A549 (cell line): ENCODE measurements around the gene SLC7A4.

ENCODE experiments used
- BHLHE40 ChIP-seq: IDR thresholded peaks from 2 replicates; pipeline ENCODE4 v1.6.1; 2012; ENCODE audit warnings: low read depth, low read length, inconsistent platforms
- CHD4 ChIP-seq: fragments of 200-600 bp; sonication (generic); IDR thresholded peaks from 2 replicates; pipeline ENCODE4 v1.6.1; 2016; ENCODE audit warnings: antibody characterized with exemption, mild to moderate bottlenecking, borderline replicate concordance
- CTCF ChIP-seq: fragments of >200 bp; sonication (Bioruptor Twin); formaldehyde crosslinking; IDR thresholded peaks from 3 replicates; pipeline ENCODE4 v1.5.1; 2016
- E2F6 ChIP-seq: IDR thresholded peaks from 2 replicates; pipeline ENCODE4 v1.6.1; 2012; ENCODE audit warnings: low read depth, borderline replicate concordance
- ELK1 ChIP-seq: fragments of 150-350 bp; IDR thresholded peaks from 2 replicates; pipeline ENCODE4 v1.6.1; 2014; ENCODE audit warnings: low read depth, mild to moderate bottlenecking, low read length
- HOXB5 ChIP-seq: fragments of 250-450 bp; sonication (Bioruptor Pico); IDR thresholded peaks from 2 replicates; pipeline ENCODE4 v1.5.0; 2020; ENCODE audit warnings: mild to moderate bottlenecking, moderate library complexity
- JUNB ChIP-seq: fragments of >200 bp; sonication (Bioruptor Twin); formaldehyde crosslinking; IDR thresholded peaks from 2 replicates; pipeline ENCODE4 v1.6.1; 2016
- KDM5A ChIP-seq: fragments of 200-600 bp; sonication (generic); IDR thresholded peaks from 2 replicates; pipeline ENCODE4 v1.6.1; 2016; ENCODE audit warnings: antibody characterized with exemption, mild to moderate bottlenecking
- NPAS2 ChIP-seq: fragments of 250-450 bp; sonication (Bioruptor Pico); IDR thresholded peaks from 2 replicates; pipeline ENCODE4 v1.8.0; 2022; ENCODE audit warnings: mild to moderate bottlenecking, moderate library complexity, borderline replicate concordance
- NR3C1 ChIP-seq: fragments of >200 bp; sonication (Bioruptor Twin); formaldehyde crosslinking; IDR thresholded peaks from 3 replicates; pipeline ENCODE4 v1.6.1; 2017
- POLR2A ChIP-seq: IDR thresholded peaks from 2 replicates; pipeline ENCODE4 v1.6.1; 2012; ENCODE audit warnings: mild to moderate bottlenecking, low read length
- RAD21 ChIP-seq, 2 experiments: fragments of >200 bp in 1 of 2; sonication (Bioruptor Twin) in 1 of 2; formaldehyde crosslinking in 1 of 2; IDR thresholded peaks in 1 of 2; conservative IDR thresholded peaks in 1 of 2; 2 replicates in 1 of 2; 3 replicates in 1 of 2; pipeline ENCODE4 v1.6.1; 2012 to 2018; ENCODE audit warnings: inconsistent platforms in 1 of 2
- USF2 ChIP-seq: fragments of 450-650 bp; IDR thresholded peaks from 2 replicates; pipeline ENCODE4 v1.6.1; 2014; ENCODE audit warnings: antibody characterized with exemption

GRCh38 chr22:20992056-20992442 is 40.3 kb downstream of the SLC7A4 start:
- TF ChIP-seq CTCF: no peak
- TF ChIP-seq BHLHE40: no peak
- no peak for TF ChIP-seq HOXB5
- no peak for TF ChIP-seq E2F6
- no peak for TF ChIP-seq JUNB
- no peak for TF ChIP-seq CHD4
- no peak for TF ChIP-seq NR3C1
- no peak for TF ChIP-seq RAD21 (conservative IDR thresholded peaks at IDR 0.05 in 1 of 2, IDR thresholded peaks at IDR 0.05 in 1 of 2)
- TF ChIP-seq ELK1: no peak
- no peak for TF ChIP-seq POLR2A
- no peak for TF ChIP-seq USF2
- no peak for TF ChIP-seq KDM5A
- no peak for TF ChIP-seq NPAS2
